Mesodermal cell (in vitro differentiated cells): Measurements from ENCODE around the gene RNLS.

Source experiments
- H3K27ac ChIP-seq: 2 replicates; pipeline ENCODE4 v1.7.0; 2013; ENCODE audit warnings: mild to moderate bottlenecking, low read depth, low read length, moderate library complexity; ENCODE audit not compliant: severe bottlenecking
- H3K36me3 ChIP-seq: 2 replicates; pipeline ENCODE4 v1.7.1; 2013; ENCODE audit warnings: mild to moderate bottlenecking, low read length, moderate library complexity; ENCODE audit not compliant: control insufficient read depth, insufficient read depth
- H3K4me1 ChIP-seq: one replicate; pipeline ENCODE4 v1.7.1; 2013; ENCODE audit warnings: mild to moderate bottlenecking, low read length; ENCODE audit not compliant: insufficient read depth, control insufficient read depth, poor library complexity, severe bottlenecking
- H3K4me3 ChIP-seq: 2 replicates; pipeline ENCODE4 v1.7.0; 2013; ENCODE audit warnings: low read length, control low read depth, mild to moderate bottlenecking; ENCODE audit not compliant: insufficient read depth, poor library complexity, severe bottlenecking; ENCODE audit errors: extremely low read depth
- H3K9me3 ChIP-seq: 2 replicates; pipeline ENCODE4 v1.7.1; 2013; ENCODE audit warnings: mild to moderate bottlenecking, low read length, moderate library complexity; ENCODE audit not compliant: control insufficient read depth
- WGBS, 2 experiments: methylation state at CpG; one replicate each; pipeline ENCODE4 v1.1.5; 2013; ENCODE audit warnings: missing lambda C conversion rate in 2 of 2; ENCODE audit not compliant: insufficient coverage in 2 of 2; 5-methylcytosine and 5-hydroxymethylcytosine counted together

RNLS gene

GRCh38 chr10:88389456-88389855 lies 193.7 kb downstream of the RNLS start:
- no CpG with 5 or more reads among the region's 3 CpGs for WGBS, 2 experiments

GRCh38 chr10:88388324-88388723 lies 194.8 kb downstream of the RNLS start:
- Histone ChIP-seq H3K4me3 (no peak overlapping the region), H3K4me1 (no peaks in the 10 kb centered on the region), H3K9me3 (no peaks in the 10 kb centered on the region), H3K27ac (no peak overlapping the region), H3K36me3 (no peaks in the 10 kb centered on the region)

More at GRCh38 chr10:88389456-88389855, 193.7 kb downstream of the RNLS start:
- H3K27ac ChIP-seq, result no peak overlapping the region
- H3K4me3 ChIP-seq, result no peak overlapping the region
- no peaks in the 10 kb centered on the region for H3K9me3 ChIP-seq
- H3K4me1 ChIP-seq, result no peaks in the 10 kb centered on the region
- H3K36me3 ChIP-seq, result no peaks in the 10 kb centered on the region

GRCh38 chr10:88386821-88387773 lies 196.0 kb downstream of the RNLS start:
- no peaks in the 10 kb centered on the region for H3K36me3 ChIP-seq
- no peak overlapping the region for H3K27ac ChIP-seq
- no peak overlapping the region for H3K4me3 ChIP-seq
- no peaks in the 10 kb centered on the region for H3K4me1 ChIP-seq
- H3K9me3 ChIP-seq, result no peaks in the 10 kb centered on the region
- 60 to 100% methylated on average over 1 of the region's 6 CpGs for WGBS, 2 experiments

GRCh38 chr10:88386204-88386788 lies 196.8 kb downstream of the RNLS start:
- Histone ChIP-seq H3K9me3 (no peaks in the 10 kb centered on the region), H3K4me1 (no peaks in the 10 kb centered on the region), H3K4me3 (no peak overlapping the region), H3K27ac (no peak overlapping the region), H3K36me3 (no peaks in the 10 kb centered on the region)
- WGBS, 2 experiments, result 80 to 83% methylated on average over 1 of the region's 3 CpGs

GRCh38 chr10:88385601-88386203 lies 197.4 kb downstream of the RNLS start:
- Histone ChIP-seq H3K4me1 (no peaks in the 10 kb centered on the region), H3K4me3 (no peak overlapping the region), H3K27ac (no peak overlapping the region), H3K36me3 (no peaks in the 10 kb centered on the region), H3K9me3 (no peaks in the 10 kb centered on the region)
- 96 to 98% methylated on average over 5 to 6 of the region's 11 CpGs for WGBS, 2 experiments

- H3K27ac ChIP-seq, result no peak overlapping the region
- H3K9me3 ChIP-seq, result no peaks in the 10 kb centered on the region
- H3K4me1 ChIP-seq, result no peaks in the 10 kb centered on the region
- no peaks in the 10 kb centered on the region for H3K36me3 ChIP-seq
- H3K4me3 ChIP-seq, result no peak overlapping the region
- 50% methylated on average over 1 of the region's 1 CpG; no CpG with 5 or more reads in 1 of the 2 experiments for WGBS, 2 experiments
These were observed 199.8 kb downstream of the RNLS start for GRCh38 chr10:88383276-88383675.

GRCh38 chr10:88382699-88383098 lies 200.4 kb downstream of the RNLS start:
- H3K9me3 ChIP-seq, result no peaks in the 10 kb centered on the region
- WGBS, 2 experiments, result no CpG with 5 or more reads among the region's 2 CpGs
- H3K4me3 ChIP-seq, result no peak overlapping the region
- no peaks in the 10 kb centered on the region for H3K36me3 ChIP-seq
- H3K27ac ChIP-seq, result no peak overlapping the region
- no peaks in the 10 kb centered on the region for H3K4me1 ChIP-seq

GRCh38 chr10:88379575-88379974 lies 203.5 kb downstream of the RNLS start:
- WGBS, 2 experiments, result no CpG with 5 or more reads among the region's 2 CpGs
- H3K4me1 ChIP-seq, result no peaks in the 10 kb centered on the region
- H3K27ac ChIP-seq, result no peak overlapping the region
- H3K9me3 ChIP-seq, result no peaks in the 10 kb centered on the region
- H3K36me3 ChIP-seq, result no peaks in the 10 kb centered on the region
- H3K4me3 ChIP-seq, result no peak overlapping the region

- no peak overlapping the region for H3K4me3 ChIP-seq
- no CpG with 5 or more reads among the region's 1 CpG for WGBS, 2 experiments
- no peaks in the 10 kb centered on the region for H3K9me3 ChIP-seq
- no peaks in the 10 kb centered on the region for H3K4me1 ChIP-seq
- H3K27ac ChIP-seq, result no peak overlapping the region
- H3K36me3 ChIP-seq, result no peaks in the 10 kb centered on the region
These were observed 205.6 kb downstream of the RNLS start for GRCh38 chr10:88377510-88377909.

- no peaks in the 10 kb centered on the region for H3K9me3 ChIP-seq
- 93 to 100% methylated on average over 1 to 2 of the region's 4 CpGs for WGBS, 2 experiments
- no peaks in the 10 kb centered on the region for H3K36me3 ChIP-seq
- no peaks in the 10 kb centered on the region for H3K4me1 ChIP-seq
- no peak overlapping the region for H3K27ac ChIP-seq
- no peak overlapping the region for H3K4me3 ChIP-seq
These were observed 208.5 kb downstream of the RNLS start for GRCh38 chr10:88374392-88375175.
